HG03064 (cell line): ENCODE data around the gene KCTD7.
"Not testable (repeated sequence)": the region's sequence is repeated elsewhere in the genome, so short reads cannot be mapped to it uniquely, and the experiment has no call there.

Experiments used
- ATAC-seq: cut with Tn5 transposase; IDR thresholded peaks from one replicate; pipeline ENCODE4 v1.9.1; 2021; ENCODE audit warnings: low read depth; ENCODE audit not compliant: unreplicated experiment

Gene KCTD7

DNA sequence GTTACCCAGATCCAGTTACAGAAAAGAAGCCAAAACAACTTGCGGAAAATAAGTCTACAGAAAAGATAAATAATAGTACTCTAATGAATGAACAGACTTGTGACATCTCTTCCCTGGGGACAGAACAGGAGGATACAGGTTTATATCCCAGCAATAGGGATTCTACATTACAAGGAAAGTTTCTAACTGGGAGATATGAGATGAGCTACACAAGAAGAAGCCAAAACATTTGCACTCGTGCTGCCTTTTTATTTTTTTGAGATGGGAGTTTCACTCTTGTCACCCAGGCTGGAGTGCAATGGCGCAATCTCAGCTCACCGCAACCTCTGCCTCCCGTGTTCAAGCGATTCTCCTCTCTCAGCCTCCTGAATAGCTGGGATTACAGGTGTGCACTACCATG is 22.3 kb downstream of the KCTD7 start:
- not testable (repeated sequence) for ATAC-seq

DNA sequence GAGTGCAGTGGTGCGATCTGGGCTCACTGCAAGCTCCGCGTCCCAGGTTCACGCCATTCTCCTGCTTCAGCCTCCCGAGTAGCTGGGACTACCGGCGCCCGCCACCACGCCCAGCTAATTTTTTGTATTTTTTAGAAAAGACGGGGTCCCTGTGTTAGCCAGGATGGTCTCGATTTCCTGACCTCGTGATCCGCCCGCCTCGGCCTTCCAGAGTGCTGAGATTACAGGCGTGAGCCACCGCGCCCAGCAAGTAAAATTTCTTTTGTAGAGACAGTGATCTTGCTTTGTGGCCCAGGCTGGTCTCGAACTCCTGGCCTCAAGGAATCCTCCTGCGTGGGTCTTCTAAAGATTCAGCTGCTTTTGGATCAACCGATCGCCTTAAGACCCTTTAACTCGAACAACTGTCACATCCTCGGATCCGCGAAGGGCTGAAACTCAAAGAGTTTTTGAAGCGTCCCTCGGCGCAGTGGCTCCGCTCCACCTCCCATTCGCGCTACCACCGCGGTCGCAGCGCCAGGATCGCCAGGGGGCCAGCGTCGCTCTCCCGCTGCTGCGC is 25.1 kb downstream of the KCTD7 start:
- ATAC-seq: not testable (repeated sequence)

DNA sequence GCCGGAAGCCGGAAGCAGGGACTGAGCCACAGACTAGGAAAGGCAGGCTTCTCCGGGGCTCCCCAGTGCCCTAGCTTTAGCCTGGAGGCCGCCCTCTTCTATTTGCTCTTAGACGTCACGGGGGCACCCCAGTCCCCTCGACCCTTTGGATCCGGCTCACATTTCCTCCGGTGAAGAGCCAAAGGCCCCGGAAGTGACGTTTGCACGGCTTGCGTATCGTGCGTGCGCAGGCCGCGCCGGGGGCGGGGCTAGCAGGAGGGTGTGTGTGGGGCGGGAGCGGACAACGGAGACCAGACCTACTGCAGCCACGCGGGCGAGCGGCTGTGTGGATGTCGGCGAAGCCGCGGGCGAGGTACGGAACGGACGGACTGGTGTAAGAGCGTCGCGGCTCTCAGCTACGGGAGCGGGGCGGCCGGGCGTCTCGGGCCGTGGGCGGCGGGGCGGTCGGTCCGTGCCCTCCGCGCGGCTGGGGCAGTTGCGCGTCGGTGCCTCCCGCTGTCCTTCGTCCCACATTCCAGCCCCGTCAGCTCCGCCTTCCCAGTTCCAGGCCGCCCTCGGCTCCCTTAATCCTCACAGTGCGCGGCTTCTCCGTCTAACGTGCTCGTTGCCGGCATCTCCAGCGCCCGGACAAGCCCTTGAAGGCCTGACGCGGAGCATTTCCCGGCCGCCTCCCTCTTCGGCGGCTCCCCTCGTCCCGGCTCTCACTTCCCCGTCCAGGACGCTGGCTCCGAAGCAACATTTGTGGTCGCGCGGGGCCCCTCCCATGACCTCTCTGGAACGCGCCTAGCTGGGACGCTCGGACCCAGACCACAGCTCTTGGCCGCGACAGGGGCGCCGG is 25.8 kb downstream of the KCTD7 start:
- ATAC-seq: peak; percentile 93

DNA sequence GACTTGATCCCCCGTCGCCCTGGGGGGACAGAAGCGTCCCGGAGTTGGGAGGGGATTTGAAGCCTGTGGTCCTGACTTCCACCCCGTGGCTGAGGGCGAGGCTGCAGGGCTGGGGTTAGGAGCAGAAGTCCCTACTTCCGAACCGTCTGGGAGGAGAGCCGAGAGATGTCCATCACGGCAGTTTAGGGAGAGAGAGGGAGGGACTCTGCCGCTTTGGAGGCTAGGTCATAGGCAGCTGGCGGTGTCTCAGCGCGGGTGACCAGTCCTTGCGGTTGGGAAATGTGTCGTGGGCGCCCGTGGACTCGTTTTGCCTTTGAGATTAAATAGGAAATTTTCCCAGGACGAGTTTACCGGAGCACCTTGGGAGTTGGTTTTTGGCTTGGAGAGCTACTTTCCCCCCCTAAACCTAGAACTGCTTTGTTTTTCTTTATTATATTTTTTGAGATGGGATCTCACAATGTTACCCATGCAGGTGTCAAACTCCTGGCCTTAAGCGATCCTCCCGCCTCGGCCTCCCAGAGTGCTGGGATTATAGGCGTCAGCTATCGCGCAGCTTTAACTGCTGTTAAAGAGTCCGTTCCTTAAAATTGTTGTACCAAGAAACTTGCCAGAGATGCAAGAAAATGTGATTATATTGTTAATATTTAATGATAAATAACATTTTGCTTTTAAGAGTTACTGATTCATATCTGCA is 26.6 kb downstream of the KCTD7 start:
- peak; percentile 1 for ATAC-seq

DNA sequence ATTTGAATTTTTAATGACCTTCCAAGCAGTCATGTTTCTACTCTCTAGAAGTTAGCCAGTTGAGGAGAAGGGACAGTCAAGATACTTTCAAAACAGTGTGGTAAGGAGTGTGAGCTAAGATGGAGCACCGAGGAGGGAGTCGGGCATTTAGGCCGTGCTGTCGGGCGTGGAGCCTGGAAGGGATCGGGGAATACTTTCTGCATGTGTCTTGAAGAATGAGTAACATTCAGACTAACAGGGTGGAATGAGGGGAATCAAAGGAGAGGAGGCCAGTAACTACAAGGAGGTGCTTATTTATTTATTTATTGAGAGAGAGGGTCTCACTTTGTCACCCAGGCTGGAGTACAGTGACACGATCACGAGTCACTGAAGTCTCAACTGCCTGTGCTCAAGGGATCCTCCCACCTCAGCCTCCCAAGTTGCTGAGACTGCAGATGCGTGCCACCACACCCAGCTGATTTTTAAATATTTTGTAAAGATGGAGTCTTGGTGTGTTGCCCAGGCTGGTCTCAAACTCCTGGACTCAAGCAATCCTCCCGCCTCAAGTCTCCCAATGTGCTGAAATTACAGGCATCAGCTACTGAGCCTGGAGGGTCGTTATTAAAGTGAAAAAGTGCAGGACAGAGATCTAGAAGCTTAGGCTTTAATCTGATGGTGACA is 27.3 kb downstream of the KCTD7 start:
- not testable (repeated sequence) for ATAC-seq

DNA sequence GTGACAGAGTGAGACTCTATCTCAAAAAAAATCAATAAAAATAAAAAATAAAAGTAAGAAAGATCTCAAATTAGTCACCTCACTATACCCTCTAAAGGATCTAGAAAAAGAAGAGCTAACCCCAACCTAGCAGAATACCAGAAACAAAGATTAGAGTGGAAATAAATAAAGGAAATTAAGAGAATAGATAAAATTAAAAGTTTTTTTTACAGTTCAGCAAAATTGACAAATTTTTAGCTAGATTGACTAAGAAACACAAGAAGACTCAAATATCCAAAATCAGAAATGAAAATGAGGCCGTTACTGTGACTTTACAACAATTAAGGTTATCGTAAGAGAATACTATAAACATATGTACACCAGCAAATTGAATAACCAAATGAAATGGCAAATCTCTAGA is 29.1 kb downstream of the KCTD7 start:
- ATAC-seq: no peak

DNA sequence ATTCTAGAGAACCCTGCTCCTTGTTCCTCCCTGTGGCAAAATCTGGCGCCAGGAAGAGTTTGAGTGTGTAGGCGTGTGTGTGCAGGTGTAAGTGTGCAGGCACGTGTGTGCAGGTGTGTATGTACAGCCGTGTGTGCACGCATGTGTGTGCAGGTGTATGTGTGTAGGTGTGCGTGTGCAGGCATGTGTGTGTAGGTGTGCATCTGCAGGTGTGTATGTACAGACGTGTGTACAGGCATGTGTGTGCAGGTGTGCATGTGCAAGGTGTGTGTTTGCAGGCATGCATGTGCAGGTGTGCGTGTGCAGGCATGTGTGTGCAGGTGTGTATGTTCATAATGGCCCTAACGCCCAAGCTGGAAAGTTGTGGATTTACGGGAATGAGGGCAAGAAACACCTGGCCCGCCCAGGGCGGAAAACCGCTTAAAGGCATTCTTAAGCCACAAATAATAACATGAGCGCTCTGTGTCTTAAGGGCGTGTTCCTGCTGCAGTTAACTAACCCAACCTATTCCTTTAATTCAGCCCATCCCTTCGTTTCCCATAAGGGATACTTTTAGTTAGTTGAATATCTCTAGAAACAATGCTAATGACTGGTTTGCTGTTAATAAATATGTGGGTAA is 34.1 kb downstream of the KCTD7 start:
- no peak for ATAC-seq

DNA sequence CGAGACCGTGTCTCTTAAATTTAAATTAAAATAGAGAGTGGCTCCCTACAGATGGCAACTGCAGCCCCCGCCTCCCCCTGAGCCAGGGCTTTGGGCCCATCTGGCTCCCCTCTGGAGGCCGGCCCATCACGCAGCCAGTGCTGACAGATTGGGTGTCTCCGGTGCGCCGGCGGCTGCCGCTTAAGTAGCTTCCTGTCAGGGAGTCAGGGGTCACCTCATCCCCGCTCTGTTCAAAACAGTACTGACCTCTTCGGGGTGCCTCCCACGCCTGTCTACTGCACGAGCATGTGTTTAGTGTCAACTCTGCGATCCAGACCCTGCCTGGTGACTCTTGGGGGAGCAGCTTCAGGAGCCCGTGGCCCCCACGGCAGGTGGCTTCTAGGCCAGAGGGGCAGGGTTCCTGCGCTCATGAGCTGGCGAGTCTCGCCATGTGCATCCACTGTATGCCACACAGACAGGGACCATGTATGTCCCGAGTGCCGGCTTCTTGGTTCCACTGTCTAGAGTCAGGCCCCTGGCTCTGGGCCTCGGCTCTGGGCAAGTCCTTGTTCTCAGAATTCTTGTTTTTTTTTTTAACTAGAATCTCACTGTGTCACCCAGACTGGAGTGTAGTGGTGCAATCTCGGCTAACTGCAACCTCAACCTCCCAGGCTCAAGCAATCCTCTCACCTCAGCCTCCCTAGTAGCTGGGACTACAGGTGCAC is 36.1 kb downstream of the KCTD7 start:
- ATAC-seq: no peak

DNA sequence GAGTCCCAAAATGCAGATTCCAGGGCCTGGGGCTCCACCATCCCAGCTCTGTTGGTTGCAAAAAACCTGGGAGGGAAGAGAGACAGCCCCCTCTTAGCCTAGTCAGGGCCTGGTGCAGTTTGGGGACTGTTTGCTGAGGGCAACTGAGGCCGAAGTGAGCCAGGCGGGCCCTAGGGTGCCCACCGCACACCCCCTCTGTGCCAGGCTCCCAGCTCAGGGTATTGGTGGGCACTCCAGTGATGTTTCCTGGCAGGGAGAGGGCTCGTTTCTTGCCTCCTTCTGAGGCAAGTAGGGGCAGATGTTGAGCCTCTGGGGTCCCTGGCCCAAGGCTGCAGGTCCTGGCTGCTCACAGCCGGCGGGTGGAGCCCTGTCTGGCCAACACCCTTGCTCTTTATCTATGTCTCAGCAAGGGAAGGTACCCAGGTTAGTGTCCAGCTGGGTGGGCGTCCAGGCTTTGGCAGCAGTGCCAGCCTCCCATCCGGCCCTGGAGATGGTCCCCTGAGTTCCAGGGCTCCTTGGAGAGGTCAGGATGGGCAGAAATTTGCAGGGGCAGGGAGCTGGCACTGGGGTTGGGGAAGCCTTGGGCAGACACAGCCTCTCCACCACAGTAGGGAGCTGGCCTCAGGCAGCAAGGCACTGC is 37.8 kb downstream of the KCTD7 start:
- no peak for ATAC-seq

DNA sequence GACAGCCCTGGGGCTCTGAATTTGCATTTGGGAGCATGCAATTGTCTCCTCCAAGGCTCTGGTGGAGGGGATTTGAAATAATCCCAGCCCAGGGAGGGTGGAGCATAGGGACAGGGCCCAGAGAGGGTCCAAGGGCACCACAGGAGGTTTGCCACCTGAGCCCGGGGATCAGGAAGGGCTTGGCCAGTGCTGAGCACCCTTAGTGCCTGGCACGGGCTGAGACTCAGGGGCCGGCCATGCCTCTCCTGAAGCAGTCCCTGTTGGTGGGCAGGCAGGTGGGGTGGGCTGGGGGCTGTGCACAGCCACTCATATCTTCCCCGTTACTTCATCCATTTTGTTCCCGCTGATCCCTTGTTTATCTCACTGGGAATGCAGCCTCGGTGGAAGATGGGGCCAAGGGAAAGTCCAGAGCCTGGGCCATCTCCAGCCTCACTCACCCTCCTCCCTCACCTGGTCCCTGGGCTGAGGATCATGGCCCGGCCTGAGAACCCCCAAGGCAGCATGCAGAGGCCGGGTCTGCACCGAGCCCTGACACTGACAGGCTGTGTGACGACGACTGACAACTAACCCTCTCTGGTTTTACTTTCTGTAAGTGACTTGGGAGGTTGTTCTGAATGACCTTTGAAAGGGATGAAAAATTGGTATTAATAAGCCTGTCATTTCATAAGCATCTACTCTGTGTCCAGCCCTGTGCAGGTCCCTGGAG is 38.5 kb downstream of the KCTD7 start:
- no peak for ATAC-seq

DNA sequence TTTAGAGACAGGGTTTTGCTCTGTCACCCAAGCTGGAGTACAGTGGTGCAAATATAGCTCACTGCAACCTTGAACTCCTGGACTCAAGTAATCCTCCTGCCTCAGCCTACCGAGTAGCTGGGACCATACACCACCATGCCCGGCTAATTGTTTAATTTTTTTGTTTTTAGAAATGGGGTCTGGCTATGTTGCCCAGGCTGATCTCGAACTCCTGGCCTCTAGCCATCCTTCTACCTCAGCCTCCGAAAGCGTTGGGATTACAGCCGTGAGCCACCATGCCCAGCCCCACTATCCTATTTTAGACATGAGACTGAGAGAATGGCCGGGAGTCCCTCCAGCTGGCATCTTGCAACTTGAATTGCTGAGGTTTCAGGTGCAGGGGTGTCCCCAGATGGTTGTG is 39.4 kb downstream of the KCTD7 start:
- no peak for ATAC-seq

DNA sequence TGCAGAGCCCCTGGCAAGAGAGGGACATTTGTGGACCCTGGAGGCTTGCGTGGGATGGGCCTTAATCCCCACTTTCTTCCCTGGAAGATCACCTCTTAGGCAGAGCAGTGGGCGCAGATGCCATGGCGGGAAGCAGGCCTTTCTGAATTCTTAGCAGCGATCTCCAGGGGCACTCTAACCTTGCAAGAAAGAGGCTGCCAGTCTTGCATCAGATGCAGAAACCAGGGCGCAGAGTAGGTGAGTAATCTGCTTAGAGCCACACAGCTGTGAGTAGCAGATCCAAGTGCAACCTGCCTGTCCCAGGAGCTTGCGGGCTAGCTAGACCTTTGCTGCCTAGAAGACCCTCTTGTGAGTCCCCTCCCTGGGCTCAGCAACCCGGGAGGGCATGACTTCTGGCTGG is 40.0 kb downstream of the KCTD7 start:
- ATAC-seq: no peak

DNA sequence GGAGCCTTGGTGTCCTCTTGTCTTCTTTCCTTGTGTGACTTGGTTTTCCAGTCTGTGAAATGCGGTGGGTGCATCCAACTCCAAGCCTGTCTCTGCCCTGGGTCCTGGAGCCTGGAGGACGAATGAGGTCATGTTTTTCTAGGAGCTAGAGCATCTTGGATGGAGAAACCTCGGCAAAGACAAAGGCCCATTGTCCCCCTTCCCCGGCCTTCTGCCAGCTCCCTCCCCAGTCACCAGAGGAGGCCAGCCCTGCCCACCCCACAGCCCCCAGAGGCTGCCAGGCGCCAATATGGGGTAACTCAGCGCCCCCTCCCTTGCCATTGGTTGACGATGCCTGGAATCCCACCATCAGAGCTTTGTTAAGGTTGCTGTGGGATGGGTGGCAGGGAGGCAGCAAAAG is 40.4 kb downstream of the KCTD7 start:
- no peak for ATAC-seq

DNA sequence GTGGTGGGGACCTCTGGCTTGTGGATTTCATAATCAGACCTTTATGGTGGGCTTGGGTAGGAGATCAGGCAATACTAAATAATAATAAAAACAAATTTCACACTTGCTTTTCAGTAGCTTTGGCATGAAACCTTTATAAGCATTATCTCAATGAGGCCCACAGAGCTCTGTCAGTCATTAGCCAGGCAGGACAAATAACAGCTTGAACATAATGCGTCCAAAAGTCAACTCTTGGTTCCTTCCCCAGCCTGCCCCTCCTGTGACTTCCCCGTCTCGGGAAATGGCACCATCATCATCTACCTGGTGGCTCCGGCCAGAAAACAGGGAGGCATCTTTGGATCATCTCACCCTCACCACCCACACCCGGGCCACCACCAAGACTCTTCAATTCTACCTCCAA is 40.8 kb downstream of the KCTD7 start:
- no peak for ATAC-seq

DNA sequence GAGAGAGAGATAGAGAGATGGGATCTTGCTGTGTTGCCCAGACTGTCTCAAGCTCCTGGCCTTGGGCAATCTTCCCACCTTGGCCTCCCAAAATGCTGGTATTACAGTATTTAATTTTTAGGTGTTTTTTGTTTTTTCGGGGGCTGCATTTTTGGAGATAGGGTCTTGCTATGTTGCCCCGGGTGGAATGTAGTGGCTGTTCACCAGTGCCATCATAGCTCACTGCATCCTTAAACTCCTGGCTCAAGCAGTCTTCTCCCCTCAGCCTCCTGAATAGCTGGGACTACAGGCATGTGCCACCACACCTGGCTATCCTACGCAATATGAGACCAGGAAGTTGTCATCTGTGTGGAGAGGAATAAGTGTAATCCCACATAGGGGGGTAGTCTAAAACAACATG is 42.4 kb downstream of the KCTD7 start:
- ATAC-seq: no peak

DNA sequence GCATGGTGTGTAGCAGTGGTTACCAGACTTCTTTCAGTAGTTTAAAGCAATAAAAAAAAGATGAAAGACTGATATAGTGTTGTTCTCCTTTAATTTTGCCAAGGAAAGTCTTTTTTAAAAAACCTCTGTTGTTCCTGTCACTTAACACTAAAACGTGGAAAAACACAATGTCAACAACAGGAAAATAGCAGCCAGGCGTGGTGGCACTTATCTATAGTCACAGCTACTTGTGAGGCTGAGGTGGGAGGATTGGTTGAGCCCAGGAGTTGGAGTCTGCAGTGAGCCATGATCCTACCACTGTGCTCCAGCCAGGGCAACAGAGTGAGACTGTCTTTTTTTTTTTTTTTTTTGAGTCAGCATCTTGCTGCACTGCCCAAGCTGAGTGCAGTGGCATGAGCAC is 42.8 kb downstream of the KCTD7 start:
- not testable (repeated sequence) for ATAC-seq

DNA sequence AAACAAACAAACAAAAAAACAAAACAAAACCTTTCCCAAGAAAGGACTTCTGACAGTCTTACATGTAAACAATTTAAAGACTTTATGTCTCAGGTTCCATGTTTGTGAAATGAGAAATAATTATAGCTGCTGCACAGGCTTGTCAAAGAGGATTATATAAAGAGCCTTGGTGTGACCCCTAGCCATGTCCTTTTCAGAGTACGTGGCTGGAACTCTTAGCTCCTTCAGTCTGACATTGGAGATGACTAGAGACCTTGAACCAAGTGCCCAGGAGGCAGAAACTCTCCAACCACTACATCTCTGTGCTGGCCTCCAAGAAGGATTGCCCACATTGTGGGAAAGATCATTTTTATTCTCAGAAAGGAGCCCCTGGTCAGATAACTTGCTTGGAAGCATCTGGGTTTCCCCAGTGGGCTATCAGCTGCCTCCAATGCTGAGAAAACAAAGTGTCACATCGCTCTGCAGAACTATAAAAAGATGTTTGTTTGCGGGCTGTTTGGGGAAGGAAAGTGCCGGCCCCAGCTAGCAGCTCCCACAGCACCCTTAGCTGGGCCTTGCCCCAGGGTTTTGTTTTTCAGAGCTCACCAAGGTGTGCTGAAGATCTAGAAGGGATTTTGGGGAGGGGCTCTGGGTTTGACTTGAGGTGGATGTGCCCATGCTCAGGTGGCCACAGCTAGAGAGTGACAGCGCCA is 43.9 kb downstream of the KCTD7 start:
- ATAC-seq: not testable (repeated sequence)

DNA sequence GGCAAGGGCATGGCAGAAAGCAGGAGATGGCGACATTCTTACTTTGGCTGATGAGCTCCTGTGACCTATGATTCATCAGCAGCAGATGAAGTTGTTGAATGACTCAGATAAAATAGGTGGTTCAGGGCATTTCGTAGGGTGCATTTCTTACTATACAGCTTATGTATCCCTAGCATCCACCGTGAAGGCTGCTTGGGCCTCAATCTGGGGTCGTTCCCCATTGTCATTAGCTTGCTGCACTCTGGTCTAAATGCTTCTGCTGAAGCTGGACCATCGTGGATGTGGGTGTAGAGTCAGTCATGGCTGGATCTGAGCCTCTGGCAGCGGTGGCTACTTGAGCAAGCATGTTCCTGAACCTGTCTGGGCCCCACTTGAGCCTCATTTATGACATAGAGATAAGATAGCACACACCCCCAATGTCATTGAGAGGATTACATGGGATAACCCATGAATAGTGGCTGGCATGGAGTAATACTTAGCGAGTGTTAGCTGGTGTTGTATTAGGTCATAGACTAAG is 44.5 kb downstream of the KCTD7 start:
- ATAC-seq: not testable (repeated sequence)
